Stimulated activated CD4-positive, alpha-beta T cell treated with anti-CD3 and anti-CD28 coated beads, Interleukin-1b, Interleukin-23, amount 100 ng/mL, for 48 hours (primary cell): ENCODE results near the gene PLA2G15.

Experiments used
- DNase-seq: peaks from one replicate; pipeline ENCODE4 v3.0.0-alpha.2; 2020

PLA2G15 gene

GRCh38 chr16:68255712-68256111 is 10.5 kb downstream of the PLA2G15 start:
- no peak for DNase-seq

GRCh38 chr16:68257251-68257905 is 12.2 kb downstream of the PLA2G15 start:
- no peak for DNase-seq

GRCh38 chr16:68257906-68258800 is 13.0 kb downstream of the PLA2G15 start:
- no peak for DNase-seq

- no peak for DNase-seq
These were observed 14.0 kb downstream of the PLA2G15 start for GRCh38 chr16:68259007-68259825.

GRCh38 chr16:68263559-68264127 is 18.5 kb downstream of the PLA2G15 start:
- DNase-seq, result no peak

GRCh38 chr16:68264128-68265077 is 19.2 kb downstream of the PLA2G15 start, which contains the start of gene SLC7A6:
TSS of gene SLC7A6 (plus strand) at chr16:68264526. CDS start at chr16:68274727, 10,201 bp downstream.
- DNase-seq, result peak; percentile 87

- DNase-seq, result peak; percentile 61
These were observed 20.1 kb downstream of the PLA2G15 start for GRCh38 chr16:68265078-68265920.

GRCh38 chr16:68267612-68268405 is 22.6 kb downstream of the PLA2G15 start:
- DNase-seq, result no peak

GRCh38 chr16:68269793-68270192 is 24.6 kb downstream of the PLA2G15 start:
- no peak for DNase-seq

- DNase-seq, result no peak
These were observed 25.2 kb downstream of the PLA2G15 start for GRCh38 chr16:68270353-68270752.

GRCh38 chr16:68272507-68273209 is 27.5 kb downstream of the PLA2G15 start:
- DNase-seq, result peak; percentile 20

- DNase-seq, result no peak
These were observed 28.3 kb downstream of the PLA2G15 start for GRCh38 chr16:68273459-68273858.

- DNase-seq, result no peak
These were observed 28.7 kb downstream of the PLA2G15 start for GRCh38 chr16:68273896-68274295.

GRCh38 chr16:68274441-68274840 is 29.3 kb downstream of the PLA2G15 start:
- no peak for DNase-seq

GRCh38 chr16:68275611-68276191 is 30.5 kb downstream of the PLA2G15 start:
- DNase-seq, result peak; percentile 33

GRCh38 chr16:68276223-68276622 is 31.1 kb downstream of the PLA2G15 start:
- no peak for DNase-seq

- no peak for DNase-seq
These were observed 34.8 kb downstream of the PLA2G15 start for GRCh38 chr16:68279726-68280558.
